Ishikawa (cell line): ENCODE results near the gene TRDMT1.

Experiments
- CEBPB ChIP-seq: IDR thresholded peaks from 2 replicates; pipeline ENCODE4 v1.6.1; 2012
- EGR1 ChIP-seq: IDR thresholded peaks from 2 replicates; pipeline ENCODE4 v1.6.1; 2012
- EP300 ChIP-seq: IDR thresholded peaks from 2 replicates; pipeline ENCODE4 v1.6.1; 2012; ENCODE audit warnings: borderline replicate concordance
- MAX ChIP-seq: IDR thresholded peaks from 2 replicates; pipeline ENCODE4 v1.6.1; 2012
- NFIC ChIP-seq: IDR thresholded peaks from 2 replicates; pipeline ENCODE4 v1.6.1; 2012
- RAD21 ChIP-seq: IDR thresholded peaks from 2 replicates; pipeline ENCODE4 v1.6.1; 2012; ENCODE audit warnings: low read depth
- REST ChIP-seq: IDR thresholded peaks from 2 replicates; pipeline ENCODE4 v1.6.1; 2012; ENCODE audit warnings: low read depth, mild to moderate bottlenecking
- YY1 ChIP-seq: IDR thresholded peaks from 2 replicates; pipeline ENCODE4 v1.6.1; 2012; ENCODE audit warnings: low read depth

DNA sequence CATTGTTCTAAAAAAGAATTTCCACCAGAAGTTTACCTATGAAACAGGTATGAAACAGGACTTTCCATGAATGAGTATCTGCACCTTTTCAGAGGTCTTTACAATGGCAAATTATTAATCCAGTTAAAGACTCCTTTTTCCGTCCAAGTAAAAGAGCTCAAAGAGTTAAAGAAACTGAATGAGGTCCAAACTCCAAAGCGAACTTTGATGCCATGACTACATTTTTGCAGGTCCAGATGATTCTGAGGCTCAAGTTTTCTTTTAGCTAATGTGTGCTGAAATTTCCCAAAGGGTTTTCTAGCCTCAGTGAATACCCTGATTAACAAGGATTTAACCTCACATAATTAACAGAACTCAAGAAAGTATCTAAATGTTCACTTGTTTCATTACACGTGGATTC lies 81.6 kb downstream of the TRDMT1 start:
- no peak for TF ChIP-seq EGR1
- TF ChIP-seq RAD21, result no peak
- TF ChIP-seq MAX, result no peak
- no peak for TF ChIP-seq CEBPB
- no peak for TF ChIP-seq YY1
- TF ChIP-seq EP300, result no peak
- TF ChIP-seq REST, result no peak
- no peak for TF ChIP-seq NFIC
